WTC11 (cell line): ENCODE measurements around the gene MPP7. TPM values are rescaled to one million over a fixed set of nuclear protein-coding genes. Genes with fewer than 3 reads are reported as not detected.
A peak's percentile ranks its signal among the peaks of the same experiment; 100 is the strongest.

ENCODE experiments used
- ATF2 ChIP-seq: sonication (generic); formaldehyde crosslinking; IDR thresholded peaks from 2 replicates; pipeline ENCODE4 v1.8.1; 2022; ENCODE audit warnings: low read depth, missing genetic modification reagents, borderline replicate concordance
- CDX4 ChIP-seq: fragments of 250-450 bp; sonication (Bioruptor Pico); IDR thresholded peaks from 2 replicates; pipeline ENCODE4 v1.9.0; 2021; ENCODE audit warnings: moderate library complexity, mild to moderate bottlenecking, inconsistent platforms, borderline replicate concordance
- CTCF ChIP-seq: fragments of 200-600 bp; IDR thresholded peaks from 2 replicates; pipeline ENCODE4 v1.8.0; 2022; ENCODE audit warnings: antibody characterized with exemption
- E2F1 ChIP-seq: sonication (generic); formaldehyde crosslinking; IDR thresholded peaks from 2 replicates; pipeline ENCODE4 v1.8.0; 2022; ENCODE audit warnings: mild to moderate bottlenecking, missing genetic modification reagents
- E2F4 ChIP-seq: sonication (generic); formaldehyde crosslinking; IDR thresholded peaks from 2 replicates; pipeline ENCODE4 v1.8.1; 2022; ENCODE audit warnings: low read depth, mild to moderate bottlenecking, moderate library complexity, missing genetic modification reagents, borderline replicate concordance
- EMX1 ChIP-seq: fragments of 250-450 bp; sonication (Bioruptor Pico); IDR thresholded peaks from 2 replicates; pipeline ENCODE4 v1.8.0; 2021; ENCODE audit warnings: mild to moderate bottlenecking
- FOXK1 ChIP-seq: sonication (generic); formaldehyde crosslinking; IDR thresholded peaks from 2 replicates; pipeline ENCODE4 v1.8.0; 2022; ENCODE audit warnings: mild to moderate bottlenecking, moderate library complexity, missing genetic modification reagents
- FOXP1 ChIP-seq: sonication (generic); formaldehyde crosslinking; IDR thresholded peaks from 2 replicates; pipeline ENCODE4 v1.8.0; 2022; ENCODE audit warnings: missing genetic modification reagents, mild to moderate bottlenecking, moderate library complexity, borderline replicate concordance
- IRF1 ChIP-seq: sonication (generic); formaldehyde crosslinking; IDR thresholded peaks from 2 replicates; pipeline ENCODE4 v1.8.0; 2023; ENCODE audit warnings: missing genetic modification reagents
- JAZF1 ChIP-seq: fragments of 250-450 bp; sonication (Bioruptor Pico); IDR thresholded peaks from 2 replicates; pipeline ENCODE4 v1.9.0; 2021; ENCODE audit warnings: moderate library complexity, mild to moderate bottlenecking, inconsistent platforms
- MAX ChIP-seq: sonication (generic); formaldehyde crosslinking; IDR thresholded peaks from 2 replicates; pipeline ENCODE4 v1.8.0; 2022; ENCODE audit warnings: mild to moderate bottlenecking, missing genetic modification reagents
- MXD4 ChIP-seq: fragments of 250-450 bp; sonication (Bioruptor Pico); IDR thresholded peaks from 2 replicates; pipeline ENCODE4 v1.8.0; 2021; ENCODE audit warnings: mild to moderate bottlenecking, moderate library complexity, borderline replicate concordance
- MYBL2 ChIP-seq: sonication (generic); formaldehyde crosslinking; IDR thresholded peaks from 2 replicates; pipeline ENCODE4 v1.8.1; 2023; ENCODE audit warnings: mild to moderate bottlenecking, moderate library complexity, missing genetic modification reagents
- NR2C2 ChIP-seq: sonication (generic); formaldehyde crosslinking; IDR thresholded peaks from 2 replicates; pipeline ENCODE4 v1.8.0; 2022; ENCODE audit warnings: mild to moderate bottlenecking, missing genetic modification reagents
- PREB ChIP-seq: sonication (generic); formaldehyde crosslinking; IDR thresholded peaks from 2 replicates; pipeline ENCODE4 v1.8.1; 2022; ENCODE audit warnings: mild to moderate bottlenecking, missing genetic modification reagents, moderate library complexity, borderline replicate concordance
- SOX15 ChIP-seq: fragments of 250-450 bp; sonication (Bioruptor Pico); IDR thresholded peaks from 2 replicates; pipeline ENCODE4 v1.9.0; 2021; ENCODE audit warnings: mild to moderate bottlenecking
- SP1 ChIP-seq: sonication (generic); formaldehyde crosslinking; conservative IDR thresholded peaks from 2 replicates; pipeline ENCODE4 v1.8.1; 2022; ENCODE audit warnings: missing genetic modification reagents
- ZBTB43 ChIP-seq: sonication (generic); formaldehyde crosslinking; IDR thresholded peaks from 2 replicates; pipeline ENCODE4 v1.8.1; 2023; ENCODE audit warnings: mild to moderate bottlenecking, missing genetic modification reagents
- ZNF232 ChIP-seq: sonication (generic); formaldehyde crosslinking; IDR thresholded peaks from 2 replicates; pipeline ENCODE4 v1.8.0; 2022; ENCODE audit warnings: mild to moderate bottlenecking, missing genetic modification reagents
- ZNF512 ChIP-seq: sonication (generic); formaldehyde crosslinking; IDR thresholded peaks from 2 replicates; pipeline ENCODE4 v1.8.1; 2022; ENCODE audit warnings: missing genetic modification reagents, borderline replicate concordance
- ZNF532 ChIP-seq: fragments of 250-450 bp; sonication (Bioruptor Pico); IDR thresholded peaks from 2 replicates; pipeline ENCODE4 v1.9.0; 2021; ENCODE audit warnings: mild to moderate bottlenecking, borderline replicate concordance
- total RNA-seq: library from RNA; stranded (reverse); gene quantifications from 3 replicates; pipeline ENCODE4 v1.2.3, GENCODE V29; 2021

Gene MPP7
- total RNA-seq, 1 experiment from 2014 or later: 9.1 TPM

- no peak for TF ChIP-seq CTCF
- TF ChIP-seq EMX1: no peak
- TF ChIP-seq FOXP1 (CRISPR knock-in tag): 0 out of 2 replicates have a peak, but pooled peaks have one; percentile 15
- no peak for TF ChIP-seq MXD4
- TF ChIP-seq MAX (CRISPR knock-in tag): no peak; the same call in 1 of the 2 replicates
- no peak for TF ChIP-seq MYBL2 (CRISPR knock-in tag)
- no peak for TF ChIP-seq PREB (CRISPR knock-in tag)
- peak; percentile 100 for TF ChIP-seq SP1 (CRISPR knock-in tag)
- no peak for TF ChIP-seq ZNF232
- TF ChIP-seq CDX4 (CRISPR knock-in tag): no peak
- TF ChIP-seq E2F4 (CRISPR knock-in tag): no peak
- no peak for TF ChIP-seq ZBTB43
- TF ChIP-seq NR2C2: no peak
- no peak for TF ChIP-seq IRF1 (CRISPR knock-in tag)
- no peak for TF ChIP-seq ZNF532
- TF ChIP-seq FOXK1 (CRISPR knock-in tag): 0 out of 2 replicates have a peak, but pooled peaks have one; percentile 45
- no peak for TF ChIP-seq E2F1
- TF ChIP-seq JAZF1 (CRISPR knock-in tag): no peak
- no peak for TF ChIP-seq ZNF512 (CRISPR knock-in tag)
- TF ChIP-seq SOX15 (CRISPR knock-in tag): no peak
- TF ChIP-seq ATF2 (CRISPR knock-in tag): no peak
Observed at GRCh38 chr10:28302638-28303488, at the start of gene MPP7 (continued).
